Measurements from ENCODE around the gene S100Z.

S100Z gene

GRCh38 chr5:76954383-76954763 lies 104.6 kb downstream of the S100Z start:
- DNase-seq = no peak

- no peak for DNase-seq
Measured at GRCh38 chr5:76956033-76956432, 106.2 kb downstream of the S100Z start.

DNA sequence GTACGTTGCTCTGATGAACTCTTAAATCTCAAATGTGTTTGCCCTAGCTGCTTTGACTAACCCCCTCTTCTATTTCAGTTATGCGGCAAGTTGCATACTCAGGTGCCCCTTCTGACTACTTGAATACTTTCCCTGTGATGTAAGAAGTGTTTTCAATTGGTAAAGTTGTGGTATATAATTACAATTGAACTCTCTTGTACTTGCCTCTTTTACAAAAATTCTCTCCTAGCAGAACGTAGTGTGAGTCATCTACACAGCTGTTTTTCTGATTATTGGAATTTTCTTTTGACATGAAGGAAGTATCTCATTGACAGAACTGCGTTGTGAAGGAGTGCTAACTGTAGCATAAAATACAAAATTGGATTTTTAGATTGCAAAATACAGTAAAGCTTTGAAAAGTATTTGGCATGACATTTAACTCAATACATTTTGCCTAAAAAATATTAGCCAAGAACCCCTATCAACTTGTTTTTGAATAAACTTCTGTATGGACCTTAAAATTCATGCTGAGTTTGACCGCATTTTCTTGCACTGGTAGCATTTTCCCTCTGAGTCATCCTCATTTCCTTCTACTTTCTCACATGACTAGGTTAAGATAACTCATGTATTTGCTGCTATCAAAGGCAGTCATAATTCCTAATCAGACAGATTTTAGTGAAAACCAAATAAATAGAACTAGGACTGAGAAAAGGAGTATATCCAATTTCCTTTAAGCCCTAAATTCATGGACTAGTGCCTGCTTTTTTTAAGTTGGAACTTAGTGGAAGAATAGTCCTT lies 109.4 kb downstream of the S100Z start:
- no peak for DNase-seq

- DNase-seq = no peak
Measured at GRCh38 chr5:76960004-76960625, 110.3 kb downstream of the S100Z start.

- no peak for DNase-seq
Measured at GRCh38 chr5:76964060-76964459, 114.2 kb downstream of the S100Z start.
